PC-3 (cell line): Measurements from ENCODE around the gene SRGAP1. TPM values are rescaled to one million over a fixed set of nuclear protein-coding genes. Genes with fewer than 3 reads are reported as not detected.
A peak's percentile ranks its signal among the peaks of the same experiment; 100 is the strongest.

Source experiments
- ATAC-seq: fragments of 200-7000 bp; cut with Tn5 transposase; 2 replicates; pipeline ENCODE4 v1.9.1; 2020; ENCODE audit warnings: mild to moderate bottlenecking, moderate library complexity
- BruUV-seq: library from RNA; stranded (reverse); fragments of 400-500 nt; replicated peaks from 2 replicates; lab custom pipeline; 2021; lab: Mats Ljungman, UMichigan
- CTCF ChIA-PET: fragments of 300-600 bp; sonication (Branson Sonifier 250); formaldehyde crosslinking; loops from one replicate; lab custom pipeline; 2022; ENCODE audit warnings: antibody characterized with exemption; lab: Charles Lee
- POLR2A ChIA-PET: fragments of 300-600 bp; sonication (Branson Sonifier 250); formaldehyde crosslinking; loops from one replicate; lab custom pipeline; 2022; ENCODE audit warnings: antibody characterized with exemption; ENCODE audit not compliant: unreplicated experiment; lab: Charles Lee
- DNase-seq: peaks from one replicate; pipeline ENCODE4 v3.0.0-alpha.2; 2015
- H2AFZ ChIP-seq: fragments of 300-600 bp; sonication (generic); 2 replicates; pipeline ENCODE4 v1.6.0; 2016; ENCODE audit warnings: antibody characterized with exemption, low read length
- H3F3A ChIP-seq: fragments of 300-600 bp; sonication (generic); one replicate; pipeline ENCODE4 v1.6.0; 2017; ENCODE audit warnings: antibody characterized with exemption, low read length, control low read depth, mild to moderate bottlenecking; ENCODE audit not compliant: unreplicated experiment
- H3K27ac ChIP-seq: fragments of 300-600 bp; sonication (generic); 2 replicates; pipeline ENCODE4 v1.5.1; 2016; ENCODE audit warnings: mild to moderate bottlenecking, low read length
- H3K27me3 ChIP-seq: fragments of 300-600 bp; sonication (generic); 2 replicates; pipeline ENCODE4 v1.6.1; 2016; ENCODE audit warnings: low read length, mixed read lengths
- H3K36me3 ChIP-seq: fragments of 300-600 bp; sonication (generic); 2 replicates; pipeline ENCODE4 v1.6.1; 2016; ENCODE audit warnings: low read depth, mixed run types, low read length, mixed read lengths
- H3K4me1 ChIP-seq: fragments of 300-600 bp; sonication (generic); 2 replicates; pipeline ENCODE4 v1.5.1; 2016; ENCODE audit warnings: low read length; ENCODE audit not compliant: insufficient read depth
- H3K4me2 ChIP-seq: fragments of 300-600 bp; sonication (generic); 2 replicates; pipeline ENCODE4 v1.6.0; 2016; ENCODE audit warnings: low read length
- H3K4me3 ChIP-seq: fragments of 300-600 bp; sonication (generic); 2 replicates; pipeline ENCODE4 v1.5.1; 2016; ENCODE audit warnings: mild to moderate bottlenecking, low read length, mixed read lengths
- H3K79me2 ChIP-seq: fragments of 300-600 bp; sonication (generic); 2 replicates; pipeline ENCODE4 v1.6.1; 2017; ENCODE audit warnings: low read length, mixed read lengths
- H3K9ac ChIP-seq: fragments of 300-600 bp; sonication (generic); 2 replicates; pipeline ENCODE4 v1.6.0; 2016; ENCODE audit warnings: mild to moderate bottlenecking, low read length
- H3K9me2 ChIP-seq: fragments of 300-600 bp; sonication (generic); replicated peaks from 2 replicates; pipeline ENCODE4 v1.6.1; 2016; ENCODE audit warnings: mixed run types, low read length, mixed read lengths
- H3K9me3 ChIP-seq: fragments of 300-600 bp; sonication (generic); 2 replicates; pipeline ENCODE4 v1.6.1; 2016; ENCODE audit warnings: low read length, mixed read lengths
- H4K20me1 ChIP-seq: fragments of 300-600 bp; sonication (generic); 2 replicates; pipeline ENCODE4 v1.6.1; 2016; ENCODE audit warnings: low read length, mixed read lengths
- CTCF ChIP-seq: fragments of 300-600 bp; sonication (generic); conservative IDR thresholded peaks from 2 replicates; pipeline ENCODE4 v1.5.1; 2017; ENCODE audit warnings: antibody characterized with exemption, low read depth, mild to moderate bottlenecking, low read length
- EZH2 ChIP-seq: fragments of 300-600 bp; sonication (generic); IDR thresholded peaks from one replicate; pipeline ENCODE4 v1.6.1; 2017; ENCODE audit warnings: antibody characterized with exemption, mild to moderate bottlenecking, low read length; ENCODE audit not compliant: unreplicated experiment
- EZH2phosphoT487 ChIP-seq: fragments of 300-600 bp; sonication (generic); IDR thresholded peaks from 2 replicates; pipeline ENCODE4 v1.6.1; 2018; ENCODE audit warnings: mild to moderate bottlenecking, antibody characterized with exemption, low read length, borderline replicate concordance
- intact Hi-C: fragments of 100-400 bp; cut with micrococcal nuclease; formaldehyde crosslinking; loops from 2 replicates; pipeline ENCODE4 v1.9.0; 2023
- total RNA-seq: library from RNA; depleted of rRNA; stranded (reverse); fragments of >200 nt; gene quantifications from 2 replicates; pipeline ENCODE4 v1.2.3, GENCODE V29; 2014

The SRGAP1 gene
- total RNA-seq, 1 experiment from 2014 or later, result 11.0 TPM

DNA sequence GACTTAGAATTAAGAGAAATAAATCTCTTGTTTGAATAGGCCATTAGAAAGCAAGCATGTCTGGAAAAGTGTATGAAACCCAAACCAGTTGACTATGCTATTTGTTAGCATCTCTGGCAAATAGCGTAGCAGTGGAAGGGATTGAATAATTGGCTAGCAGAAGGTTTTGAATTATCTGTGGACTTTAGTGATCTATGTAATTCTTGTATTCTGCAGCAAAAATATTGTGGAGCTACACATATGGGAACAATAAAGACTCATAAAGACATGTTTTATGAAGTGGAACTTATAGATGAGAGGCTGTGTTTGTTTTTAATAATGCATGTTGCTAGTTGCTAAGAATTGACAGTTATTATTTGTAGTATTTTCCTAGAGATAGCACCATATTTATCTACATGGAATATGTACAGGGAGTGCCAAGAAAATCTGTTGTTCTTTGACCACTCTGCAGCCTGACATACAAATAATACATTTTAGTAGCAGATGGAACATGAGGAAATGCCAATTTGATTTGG lies 4.7 kb downstream of the SRGAP1 start:
- POLR2A ChIA-PET, result interaction anchor here (0.6 kb wide), 1 partner anchor 297 kb away, joined by 3 read pairs; no protein-coding TSS in a partner anchor
- Histone ChIP-seq H4K20me1 (peaks cover 6% of the 10 kb centered on the region; the same call in 1 of the 2 replicates), H3F3A (no peaks in the 10 kb centered on the region), H3K9me3 (no peaks in the 10 kb centered on the region), H3K36me3 (no peaks in the 10 kb centered on the region; the same call in 1 of the 2 replicates), H3K27me3 (no peaks in the 10 kb centered on the region), H2AFZ (no peak overlapping the region), H3K9ac (no peak overlapping the region), H3K9me2 (no peaks in the 10 kb centered on the region), H3K27ac (no peak overlapping the region), H3K4me3 (no peak overlapping the region), H3K4me2 (peak overlapping the region; percentile 16), H3K79me2 (peaks cover 100% of the 10 kb centered on the region), H3K4me1 (peaks cover 27% of the 10 kb centered on the region)
- CTCF ChIA-PET, result no interaction called here
- DNase-seq, result no peak
- no TSS peak for BruUV-seq
- intact Hi-C loops, result loop anchor here (5.0 kb wide), 2 partner anchors 128 to 238 kb away; no protein-coding TSS in a partner anchor
- no peak for TF ChIP-seq EZH2phosphoT487
- no peak for TF ChIP-seq CTCF
- TF ChIP-seq EZH2, result no peak
- no peak for ATAC-seq

- peaks cover 27% of the 10 kb centered on the region for H3K4me1 ChIP-seq
- ATAC-seq (no peak), DNase-seq (no peak)
- no peak overlapping the region for H3K4me3 ChIP-seq
- H3F3A ChIP-seq, result no peaks in the 10 kb centered on the region
- intact Hi-C loops, result loop anchor here (5.0 kb wide), 2 partner anchors 128 to 238 kb away; no protein-coding TSS in a partner anchor
- BruUV-seq, result no TSS peak
- no peak overlapping the region for H3K9ac ChIP-seq
- no peak overlapping the region for H3K27ac ChIP-seq
- no peaks in the 10 kb centered on the region for H3K9me3 ChIP-seq
- ChIA-PET CTCF (no interaction called here), POLR2A (interaction anchor here (0.6 kb wide), 2 partner anchors 39 to 296 kb away, joined by 3 to 13 read pairs; no protein-coding TSS in a partner anchor)
- H3K9me2 ChIP-seq, result no peaks in the 10 kb centered on the region
- peak overlapping the region; percentile 8; the same call in 1 of the 2 replicates for H3K4me2 ChIP-seq
- H4K20me1 ChIP-seq, result peaks cover 7% of the 10 kb centered on the region; the same call in 1 of the 2 replicates
- peaks cover 100% of the 10 kb centered on the region for H3K79me2 ChIP-seq
- TF ChIP-seq EZH2, result no peak
- no peak for TF ChIP-seq CTCF
- TF ChIP-seq EZH2phosphoT487, result no peak
- H2AFZ ChIP-seq, result no peak overlapping the region
- no peaks in the 10 kb centered on the region; the same call in 1 of the 2 replicates for H3K36me3 ChIP-seq
- no peaks in the 10 kb centered on the region for H3K27me3 ChIP-seq
These were observed 5.1 kb downstream of the SRGAP1 start for GRCh38 chr12:63849641-63850040.

- Histone ChIP-seq H3K9me3 (no peaks in the 10 kb centered on the region), H3K9ac (no peak overlapping the region), H4K20me1 (peaks cover 5% of the 10 kb centered on the region; the same call in 1 of the 2 replicates), H3K4me2 (no peak overlapping the region), H3K27ac (no peak overlapping the region), H2AFZ (no peak overlapping the region), H3K79me2 (peaks cover 98% of the 10 kb centered on the region), H3K27me3 (no peaks in the 10 kb centered on the region), H3K4me1 (peaks cover 23% of the 10 kb centered on the region), H3K36me3 (no peaks in the 10 kb centered on the region; the same call in 1 of the 2 replicates), H3K9me2 (no peaks in the 10 kb centered on the region), H3K4me3 (no peak overlapping the region), H3F3A (no peaks in the 10 kb centered on the region)
- POLR2A ChIA-PET, result interaction anchor here (0.5 kb wide), 2 partner anchors 183 to 235 kb away, joined by 7 to 8 read pairs; no protein-coding TSS in a partner anchor
- DNase-seq (no peak), ATAC-seq (no peak)
- BruUV-seq, result no TSS peak
- intact Hi-C loops, result no loop called here
- CTCF ChIA-PET, result interaction anchor here (0.6 to 0.9 kb wide), 2 partner anchors 10 to 843 kb away, joined by 3 read pairs; partner anchors contain the start of gene SRGAP1
- TF ChIP-seq CTCF, result no peak
- TF ChIP-seq EZH2phosphoT487, result no peak
- no peak for TF ChIP-seq EZH2
These were observed 9.5 kb downstream of the SRGAP1 start for GRCh38 chr12:63853978-63854377.
